GM18858 (cell line): ENCODE data around the gene HSD11B1L.

Experiments used
- ATAC-seq: cut with Tn5 transposase; IDR thresholded peaks from one replicate; pipeline ENCODE4 v1.9.1; 2021; ENCODE audit not compliant: unreplicated experiment

The HSD11B1L gene

GRCh38 chr19:5680437-5681368 is at the start of gene HSD11B1L, which contains the start of gene MICOS13:
HSD11B1L (plus strand) TSS chr19:5681027; CDS start chr19:5684833, 3,806 bp downstream.
MICOS13 (minus strand) TSS chr19:5680516; CDS start chr19:5680486, 30 bp downstream.
- peak; percentile 82 for ATAC-seq

GRCh38 chr19:5631567-5632240 is 49.1 kb upstream of the HSD11B1L start:
- no peak for ATAC-seq

DNA sequence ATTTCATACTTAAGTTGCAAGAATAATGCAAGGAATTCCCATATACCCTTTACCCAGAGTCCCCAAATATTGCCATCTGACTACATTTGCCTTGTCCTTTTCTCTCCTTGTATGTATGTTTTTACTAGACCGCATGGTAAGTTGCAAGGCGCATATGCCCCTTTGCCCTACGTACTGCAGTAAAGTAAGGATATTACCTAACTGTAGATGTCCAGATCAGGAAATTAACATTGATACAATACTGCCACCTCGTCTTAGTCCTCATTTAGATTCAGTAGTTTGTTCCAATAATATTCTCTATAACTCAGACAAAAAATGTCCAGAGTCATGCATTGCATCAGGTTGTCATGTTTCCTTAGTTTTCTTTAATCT is 48.6 kb upstream of the HSD11B1L start:
- no peak for ATAC-seq

DNA sequence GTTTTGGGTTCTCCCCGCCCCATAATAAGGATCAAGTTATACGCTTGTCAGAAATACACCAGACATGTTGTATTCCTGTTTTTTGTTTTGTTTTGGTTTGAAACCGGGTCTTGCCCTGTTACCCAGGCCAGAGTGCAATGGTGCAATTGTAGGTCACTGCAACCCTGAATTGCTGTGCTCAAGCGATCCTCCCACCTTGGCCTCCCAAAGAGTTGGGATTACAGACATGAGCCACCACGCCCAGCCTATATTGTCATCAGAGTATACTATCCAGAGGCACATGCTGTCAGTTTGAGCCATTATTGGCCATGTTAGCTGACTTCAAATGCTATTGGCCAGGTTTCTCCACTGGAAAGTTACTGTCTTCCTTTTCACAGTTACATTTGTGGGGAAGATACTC is 48.2 kb upstream of the HSD11B1L start:
- no peak for ATAC-seq

DNA sequence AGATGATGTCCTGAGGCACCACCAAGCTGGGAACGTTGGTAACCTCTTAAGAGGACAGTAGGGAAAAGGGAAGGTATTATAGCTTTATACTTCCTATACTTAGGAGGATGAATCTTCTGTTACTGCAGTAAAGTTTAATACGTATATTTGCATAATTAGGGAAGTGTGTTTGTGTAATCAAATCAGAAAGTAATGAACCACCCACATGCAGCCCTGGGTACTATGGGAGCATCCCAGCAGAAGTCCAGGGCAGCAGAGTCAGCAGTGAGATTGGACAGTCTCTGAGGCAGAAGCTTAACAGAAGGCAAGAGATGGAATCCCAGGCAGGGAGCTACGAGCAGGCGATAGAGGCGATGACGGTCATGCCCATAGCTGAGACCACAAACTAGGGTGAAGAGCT is 45.4 kb upstream of the HSD11B1L start:
- ATAC-seq: no peak

DNA sequence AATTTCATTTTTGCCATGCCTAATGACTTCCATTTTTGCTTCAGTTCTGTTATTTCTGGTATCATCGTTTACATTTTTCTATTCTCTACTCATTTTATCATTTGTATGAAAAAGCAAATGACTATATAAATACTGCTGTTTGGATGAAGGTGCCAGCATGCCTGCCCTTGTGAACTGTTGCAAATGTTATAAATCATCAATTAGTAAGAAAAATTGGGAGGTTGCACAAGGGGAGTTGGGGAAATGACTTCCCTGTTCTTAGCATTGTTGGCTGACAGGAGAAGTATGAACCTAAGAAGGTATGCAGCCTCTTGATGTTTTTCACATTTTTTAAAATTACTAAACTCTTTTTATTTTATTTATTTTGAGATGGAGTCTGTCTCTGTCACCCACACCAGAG is 42.9 kb upstream of the HSD11B1L start:
- ATAC-seq: no peak

DNA sequence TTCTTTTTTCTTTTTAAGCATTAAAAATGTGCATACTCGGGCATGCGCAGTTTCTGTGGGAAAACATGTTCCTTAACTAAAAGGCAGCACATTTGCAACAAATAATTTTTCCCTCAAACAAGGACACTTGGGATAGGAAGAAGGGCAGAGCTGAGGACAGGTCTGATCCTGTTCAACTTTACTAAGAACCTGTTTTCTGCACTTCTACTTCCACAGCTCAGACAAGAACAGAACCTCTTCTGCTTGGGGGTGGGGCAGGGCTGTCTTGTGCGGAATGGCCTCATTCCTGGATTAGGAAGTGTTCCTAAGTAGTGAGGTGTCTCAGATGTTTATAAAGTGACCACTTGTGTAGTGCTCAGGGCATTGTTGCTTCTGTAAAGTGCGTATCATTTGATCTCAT is 39.7 kb upstream of the HSD11B1L start:
- ATAC-seq: no peak

- no peak for ATAC-seq
Observed at GRCh38 chr19:5642204-5642603, 38.6 kb upstream of the HSD11B1L start.

DNA sequence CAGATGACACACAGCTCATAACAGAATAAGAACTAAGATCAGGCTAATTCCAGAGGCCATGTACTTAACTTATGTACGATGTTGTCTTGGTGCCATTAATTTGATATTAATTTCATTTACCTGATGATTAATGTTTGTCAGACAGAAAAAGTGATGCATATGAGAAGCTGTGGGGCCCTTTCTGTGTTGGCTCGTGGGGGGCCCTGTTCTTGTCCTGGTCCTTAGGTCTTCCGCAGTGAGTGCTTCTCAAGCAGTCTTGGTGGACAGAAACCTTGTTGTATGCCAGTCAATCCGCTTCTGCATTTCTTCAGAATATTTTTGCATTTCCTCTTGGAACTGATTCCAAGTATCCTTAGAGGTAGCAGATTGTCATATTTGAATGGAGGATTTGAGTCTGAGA is 37.8 kb upstream of the HSD11B1L start:
- no peak for ATAC-seq

DNA sequence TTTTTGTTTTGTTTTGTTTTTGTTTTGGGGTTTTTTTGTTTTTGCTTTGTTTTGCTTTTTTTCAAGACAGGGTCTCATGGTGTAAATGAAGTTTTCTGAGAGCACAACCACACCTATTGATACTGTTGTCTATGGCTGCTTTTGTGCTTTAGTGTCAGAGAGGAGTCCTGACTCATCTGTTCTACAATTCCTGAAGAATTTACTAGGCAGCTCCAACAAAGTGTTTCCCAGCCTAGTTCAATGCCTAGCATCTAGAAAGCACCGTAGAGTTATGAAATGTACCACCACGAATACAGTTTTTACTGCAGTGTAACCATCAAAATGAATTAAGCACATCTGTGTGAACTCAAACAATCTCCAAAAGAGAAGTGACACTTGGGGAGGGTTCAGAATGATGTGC is 36.8 kb upstream of the HSD11B1L start:
- no peak for ATAC-seq

DNA sequence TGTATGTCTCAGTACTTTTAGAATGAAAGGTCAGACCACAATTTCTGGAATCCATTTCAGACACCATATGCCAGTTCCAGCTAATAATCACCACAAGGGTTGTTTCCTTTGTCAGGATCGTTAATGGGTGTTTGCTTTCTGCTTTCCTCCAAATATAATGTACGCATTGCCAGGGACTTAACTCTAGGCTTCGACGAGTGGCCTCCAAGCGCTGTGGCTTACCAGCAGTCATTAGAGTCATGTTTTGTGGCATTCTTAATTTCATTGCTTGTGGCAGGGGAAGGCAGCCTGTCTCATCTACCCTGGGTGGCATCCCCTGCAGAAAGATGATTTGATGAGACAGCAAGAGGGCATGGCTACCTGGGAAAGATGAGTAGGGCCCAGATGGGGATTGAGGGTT is 35.4 kb upstream of the HSD11B1L start:
- no peak for ATAC-seq

- ATAC-seq: no peak
Observed at GRCh38 chr19:5646703-5647102, 34.1 kb upstream of the HSD11B1L start.

DNA sequence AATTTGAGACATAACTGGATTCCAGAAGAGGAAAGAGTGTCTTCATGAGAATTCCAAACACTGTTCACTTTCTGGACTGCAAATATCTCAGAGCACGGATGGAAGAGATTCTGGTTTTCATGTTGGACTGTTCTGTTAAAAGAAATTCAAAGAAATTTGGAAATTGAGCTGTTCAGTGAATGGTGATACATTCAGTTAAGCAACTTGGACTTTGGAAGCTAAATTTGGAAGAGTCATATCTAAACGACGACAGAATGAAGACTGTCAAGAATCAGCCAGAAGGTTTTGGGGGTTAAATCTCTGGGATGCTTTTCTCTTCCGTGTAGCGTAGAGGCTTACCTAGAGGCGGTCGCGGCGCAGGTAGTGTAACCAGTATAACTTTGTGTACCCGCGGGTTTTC is 32.4 kb upstream of the HSD11B1L start:
- no peak for ATAC-seq

- no peak for ATAC-seq
Observed at GRCh38 chr19:5651361-5651760, 29.5 kb upstream of the HSD11B1L start.

GRCh38 chr19:5652261-5652660 is 28.6 kb upstream of the HSD11B1L start:
- no peak for ATAC-seq

DNA sequence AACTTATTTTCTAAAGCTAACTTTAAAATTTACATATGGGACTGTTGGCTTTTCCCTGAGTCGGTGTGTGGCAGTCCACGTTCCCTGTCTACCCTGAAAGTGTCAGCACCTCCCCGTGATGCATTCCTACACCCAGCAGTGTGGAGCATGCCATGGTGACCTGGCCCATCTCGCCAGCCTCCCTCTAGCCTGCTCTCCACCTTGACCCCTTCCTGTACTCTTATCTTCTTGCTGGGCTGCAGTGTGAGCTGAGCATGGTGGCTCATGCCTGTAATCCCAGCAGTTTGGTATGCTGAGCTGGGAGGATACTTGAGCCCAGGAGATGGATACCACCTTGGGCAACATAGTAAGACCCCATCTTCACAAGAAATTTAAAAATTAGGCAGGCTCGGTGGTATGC is 25.9 kb upstream of the HSD11B1L start:
- ATAC-seq: no peak

DNA sequence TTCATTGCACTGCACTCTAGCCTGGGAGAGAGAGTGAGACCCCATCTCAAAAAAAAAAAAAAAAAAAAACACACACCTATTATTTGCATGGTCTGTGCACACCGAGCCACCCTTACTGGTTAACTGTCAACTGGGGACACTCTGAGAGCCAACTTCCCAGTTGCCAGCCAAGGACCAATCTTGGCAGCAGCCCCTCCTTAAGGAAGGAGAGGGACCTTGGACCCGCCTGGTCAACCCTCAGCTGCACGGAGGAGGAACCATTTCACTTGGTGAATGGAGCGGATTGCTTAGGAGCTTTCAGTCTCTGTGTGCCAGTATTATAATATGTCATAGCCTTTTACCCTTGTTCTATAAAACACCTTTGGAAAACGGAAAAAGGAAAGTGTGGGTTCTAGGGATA is 25.4 kb upstream of the HSD11B1L start:
- no peak for ATAC-seq

DNA sequence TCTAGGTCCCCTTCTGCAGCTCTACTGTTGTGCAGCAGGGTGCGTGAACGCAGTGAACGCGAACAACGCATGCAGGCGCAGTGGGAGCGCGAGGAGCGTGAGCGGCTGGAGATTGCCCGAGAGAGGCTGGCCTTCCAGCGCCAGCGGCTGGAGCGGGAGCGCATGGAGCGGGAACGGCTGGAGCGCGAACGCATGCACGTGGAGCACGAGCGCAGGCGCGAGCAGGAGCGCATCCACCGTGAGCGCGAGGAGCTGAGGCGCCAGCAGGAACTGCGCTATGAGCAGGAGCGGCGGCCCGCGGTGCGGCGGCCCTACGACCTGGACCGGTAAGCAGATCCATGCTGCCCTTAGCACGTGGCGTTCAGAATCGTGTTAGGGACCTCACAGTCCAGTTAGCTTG is 19.3 kb upstream of the HSD11B1L start:
- no peak for ATAC-seq

DNA sequence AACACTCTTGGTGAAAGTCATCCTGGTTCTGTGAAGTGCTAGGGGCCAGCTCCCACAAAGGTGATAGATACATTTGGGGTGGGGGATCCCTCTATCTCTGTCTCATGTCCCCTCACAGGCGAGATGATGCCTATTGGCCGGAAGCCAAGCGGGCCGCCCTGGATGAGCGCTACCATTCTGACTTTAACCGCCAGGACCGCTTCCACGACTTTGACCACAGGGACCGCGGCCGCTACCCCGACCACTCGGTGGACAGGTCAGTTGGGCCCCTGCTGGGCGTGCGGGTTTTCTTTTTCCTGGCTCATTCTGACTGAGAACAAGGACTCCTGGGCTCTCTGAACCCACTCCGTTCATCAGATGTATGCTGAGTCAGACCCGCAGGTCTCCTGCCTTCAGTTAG is 16.9 kb upstream of the HSD11B1L start:
- ATAC-seq: no peak

- no peak for ATAC-seq
Observed at GRCh38 chr19:5664515-5664914, 16.3 kb upstream of the HSD11B1L start.

- no peak for ATAC-seq
Observed at GRCh38 chr19:5665781-5666513, 14.9 kb upstream of the HSD11B1L start.
